GM19438 (cell line): Measurements from ENCODE around the gene MAP1LC3A.

ENCODE experiments used
- ATAC-seq: cut with Tn5 transposase; IDR thresholded peaks from one replicate; pipeline ENCODE4 v1.9.1; 2021; ENCODE audit warnings: low read depth; ENCODE audit not compliant: unreplicated experiment

The MAP1LC3A gene

DNA sequence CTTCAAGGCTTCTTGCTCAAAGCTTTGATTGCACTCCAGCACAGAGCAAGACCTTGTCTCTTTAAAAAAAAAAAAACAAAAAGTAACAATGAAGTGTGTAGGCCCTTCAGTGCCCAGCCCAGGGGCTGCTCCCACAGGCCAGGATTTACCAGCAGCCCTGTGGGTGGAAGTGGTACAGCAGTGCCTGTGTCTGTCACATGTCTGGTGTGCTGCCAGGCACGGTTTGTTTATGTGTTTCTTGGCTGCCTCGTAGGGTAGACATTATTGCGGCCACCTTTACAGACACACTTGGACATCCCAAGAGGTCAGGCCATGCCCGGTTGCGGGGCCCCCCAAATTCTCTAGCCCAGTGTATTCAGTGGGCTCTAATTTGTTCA is 29.6 kb upstream of the MAP1LC3A start:
- no peak for ATAC-seq

DNA sequence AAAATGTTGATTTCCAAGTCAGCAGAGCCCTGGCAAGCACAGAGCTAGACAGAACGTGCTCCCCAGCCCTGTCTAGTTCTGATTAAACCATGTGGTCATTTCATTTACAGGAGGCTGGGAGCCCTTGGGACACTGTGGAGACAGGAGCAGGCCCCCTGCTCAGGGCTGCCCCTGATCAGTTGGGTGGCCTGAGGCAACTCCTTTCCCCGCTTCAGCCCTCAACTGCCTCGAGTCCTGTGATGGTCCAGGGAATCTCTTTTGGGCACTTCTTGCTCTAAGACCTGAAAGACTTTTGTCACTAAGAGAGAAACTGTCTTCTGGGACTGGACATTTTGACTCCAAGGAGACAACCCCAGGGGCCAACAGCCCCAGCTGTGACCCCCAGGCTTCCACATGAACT is 28.8 kb upstream of the MAP1LC3A start:
- ATAC-seq: no peak

GRCh38 chr20:34530342-34530741 is 28.2 kb upstream of the MAP1LC3A start:
- ATAC-seq: no peak

GRCh38 chr20:34531608-34532265 is 26.8 kb upstream of the MAP1LC3A start:
- no peak for ATAC-seq

- no peak for ATAC-seq
Observed at GRCh38 chr20:34532320-34532719, 26.2 kb upstream of the MAP1LC3A start.

- ATAC-seq: no peak
Observed at GRCh38 chr20:34532756-34533155, 25.8 kb upstream of the MAP1LC3A start.

GRCh38 chr20:34534391-34535165 is 23.9 kb upstream of the MAP1LC3A start:
- no peak for ATAC-seq

GRCh38 chr20:34535301-34535840 is 23.1 kb upstream of the MAP1LC3A start:
- no peak for ATAC-seq

GRCh38 chr20:34535857-34536256 is 22.7 kb upstream of the MAP1LC3A start:
- no peak for ATAC-seq

GRCh38 chr20:34536798-34537394 is 21.6 kb upstream of the MAP1LC3A start:
- ATAC-seq: no peak

GRCh38 chr20:34537651-34538050 is 20.9 kb upstream of the MAP1LC3A start:
- ATAC-seq: no peak

DNA sequence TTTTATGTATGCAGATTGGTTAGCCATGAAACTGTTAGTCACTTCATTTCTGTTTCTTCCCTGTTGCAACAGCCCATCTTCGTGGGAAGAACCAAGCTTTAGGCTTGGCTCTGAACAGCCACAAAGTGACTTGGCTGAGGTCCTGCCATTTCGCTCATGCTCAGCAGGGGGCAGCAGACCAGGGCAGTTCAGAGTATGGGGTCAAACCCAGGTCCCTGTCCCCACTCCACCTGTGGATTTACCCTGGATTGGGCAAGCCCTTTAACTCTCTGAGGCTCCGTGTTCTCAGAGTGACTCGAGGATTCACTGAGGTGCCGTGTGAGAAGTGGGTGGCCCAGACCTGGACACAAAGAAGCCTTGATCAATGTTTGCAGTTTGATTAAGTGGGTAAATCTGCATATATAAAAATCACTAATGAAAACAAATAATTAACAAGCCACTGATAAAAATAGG is 19.8 kb upstream of the MAP1LC3A start:
- ATAC-seq: no peak

DNA sequence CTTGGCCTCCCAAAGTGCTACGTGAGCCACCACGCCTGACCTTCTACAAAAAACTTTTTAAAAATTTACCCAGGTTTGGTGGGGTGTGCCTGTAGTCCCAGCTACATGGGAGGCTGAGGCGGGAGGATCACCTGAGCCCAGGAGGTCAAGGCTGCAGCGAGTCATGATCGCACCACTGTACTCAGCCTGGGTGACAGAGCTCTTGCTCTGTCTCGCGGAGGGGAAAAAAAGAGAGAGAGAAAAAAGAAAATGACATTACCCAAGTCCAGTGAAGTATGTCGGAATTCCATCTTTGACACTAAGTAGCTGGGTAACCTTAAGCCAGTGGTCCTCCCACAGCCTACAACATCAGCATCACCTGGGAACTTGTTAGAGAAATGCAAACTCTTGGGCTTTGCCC is 18.8 kb upstream of the MAP1LC3A start:
- no peak for ATAC-seq

DNA sequence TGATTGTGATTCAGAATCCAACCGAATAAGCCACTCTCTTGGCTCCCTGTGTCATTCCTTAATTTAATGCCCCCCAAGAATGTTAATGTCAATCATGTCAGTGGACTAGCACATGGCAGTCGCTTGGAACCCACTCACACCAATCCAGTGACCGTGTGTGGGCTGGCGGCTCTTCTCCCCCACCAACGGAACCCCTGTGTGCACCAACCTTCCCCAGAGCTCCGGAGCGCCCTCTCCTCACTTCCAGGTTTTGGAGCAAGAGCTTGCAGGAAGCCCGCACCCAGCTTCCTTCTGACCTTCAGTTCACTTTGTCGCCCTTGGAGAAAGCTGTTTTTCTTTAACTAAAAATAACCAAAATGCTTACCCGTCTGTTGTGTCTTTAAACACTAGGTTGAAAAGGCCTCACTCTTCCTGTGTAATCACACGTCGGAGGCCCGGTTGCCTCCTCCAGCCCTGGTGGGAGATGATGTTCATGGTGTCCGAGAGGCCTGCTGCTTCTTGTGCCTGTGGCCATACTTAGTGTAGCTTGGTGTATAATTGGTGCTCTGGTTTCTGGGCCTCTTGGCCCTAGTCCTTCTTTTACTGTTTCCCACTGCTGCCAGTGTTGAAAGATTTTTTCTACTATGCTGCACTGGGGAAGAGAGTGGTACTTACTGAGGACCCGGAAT is 17.8 kb upstream of the MAP1LC3A start:
- no peak for ATAC-seq

DNA sequence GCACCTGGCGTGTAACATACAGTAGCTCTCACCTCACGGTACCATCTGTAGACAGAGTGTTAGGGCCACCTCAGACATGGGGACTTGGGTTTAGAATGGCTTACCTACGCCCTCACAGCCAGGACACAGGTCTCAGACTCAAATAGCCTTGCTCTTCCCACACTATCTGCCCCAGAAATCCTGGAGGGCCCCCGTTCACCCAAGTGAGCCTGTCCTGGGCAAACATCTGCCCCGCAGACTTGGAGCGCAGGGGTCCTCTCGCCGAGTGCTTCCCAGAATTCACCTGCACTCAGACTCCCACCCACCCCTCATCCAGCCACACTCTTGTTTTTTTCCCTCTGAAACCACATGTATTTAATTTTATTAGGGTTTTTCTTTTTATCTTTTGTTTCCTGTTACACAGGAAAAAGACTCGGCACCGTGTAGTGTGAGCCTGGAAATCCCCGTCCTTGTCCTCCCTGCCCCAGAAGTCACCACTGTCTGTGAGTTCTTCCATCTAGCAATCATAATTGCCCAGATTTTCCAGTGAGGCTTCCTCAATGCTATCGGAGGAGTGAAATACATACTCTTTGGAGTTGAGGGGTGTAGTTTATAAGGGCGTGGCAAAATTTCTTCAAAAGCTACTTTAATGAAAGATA is 17.1 kb upstream of the MAP1LC3A start:
- no peak for ATAC-seq

- no peak for ATAC-seq
Observed at GRCh38 chr20:34541917-34542316, 16.6 kb upstream of the MAP1LC3A start.

- ATAC-seq: no peak
Observed at GRCh38 chr20:34542439-34542838, 16.1 kb upstream of the MAP1LC3A start.

DNA sequence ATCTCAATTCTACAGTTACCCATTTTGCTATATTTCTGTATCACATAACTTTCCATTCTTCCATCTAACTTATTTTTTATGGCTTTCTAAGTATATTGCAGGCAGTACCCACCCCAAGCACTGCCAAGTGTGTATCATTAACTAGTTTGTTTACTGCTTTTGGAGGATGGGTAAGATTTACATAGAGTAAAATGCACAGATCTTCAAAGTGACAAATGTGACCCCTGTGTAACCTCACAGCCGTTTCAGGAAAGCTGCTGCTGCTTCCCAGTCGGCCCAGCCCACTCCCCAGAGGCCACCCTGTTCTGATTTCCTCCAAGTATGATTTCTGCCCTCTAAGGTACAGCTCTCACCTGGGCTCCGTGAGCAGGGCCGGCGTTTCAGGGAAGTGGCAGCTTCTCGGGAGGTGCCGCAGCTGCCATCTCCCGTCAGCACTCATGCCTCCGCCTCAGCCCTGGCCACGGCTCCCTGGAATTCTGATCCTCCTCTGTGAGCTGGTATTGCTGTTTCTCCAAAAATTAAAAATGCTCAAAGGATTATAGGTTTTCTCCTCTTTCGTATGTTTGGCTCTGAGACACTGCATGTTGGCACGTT is 15.0 kb upstream of the MAP1LC3A start:
- no peak for ATAC-seq

DNA sequence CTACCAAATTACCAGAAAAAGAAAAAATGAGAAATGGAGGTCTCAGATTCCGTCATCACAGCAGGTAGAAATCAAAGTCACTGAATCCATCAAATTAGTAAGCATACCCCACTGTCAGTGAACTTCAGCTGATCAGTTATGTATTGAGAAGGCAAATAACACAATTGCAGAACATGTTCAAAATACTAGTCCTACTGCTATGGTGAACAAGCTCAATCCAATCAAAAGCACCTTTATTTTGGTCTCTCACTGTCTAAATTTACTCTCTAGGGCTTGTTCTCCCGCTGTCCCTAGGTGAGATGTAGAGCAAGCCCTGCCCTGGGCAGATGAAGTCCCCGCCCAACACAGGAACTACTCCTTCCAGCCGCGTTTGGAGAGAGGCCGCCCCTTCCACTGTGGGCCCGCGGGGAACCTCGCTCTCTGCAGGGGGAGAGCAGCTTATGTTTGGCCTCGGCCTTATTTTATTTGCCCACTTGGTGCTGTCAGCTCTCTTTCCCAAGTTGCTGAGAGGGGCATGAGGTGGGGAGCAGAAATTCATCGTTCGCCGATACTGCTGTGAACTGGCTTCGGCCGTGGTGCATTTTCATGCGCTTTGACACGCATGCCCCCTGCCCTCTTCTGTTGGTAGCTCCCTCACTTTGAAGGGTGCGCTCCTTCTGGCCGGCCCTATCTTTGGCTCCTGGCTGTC is 14.3 kb upstream of the MAP1LC3A start:
- no peak for ATAC-seq
